ENCODE measurements around the gene MUCL3.

DNA sequence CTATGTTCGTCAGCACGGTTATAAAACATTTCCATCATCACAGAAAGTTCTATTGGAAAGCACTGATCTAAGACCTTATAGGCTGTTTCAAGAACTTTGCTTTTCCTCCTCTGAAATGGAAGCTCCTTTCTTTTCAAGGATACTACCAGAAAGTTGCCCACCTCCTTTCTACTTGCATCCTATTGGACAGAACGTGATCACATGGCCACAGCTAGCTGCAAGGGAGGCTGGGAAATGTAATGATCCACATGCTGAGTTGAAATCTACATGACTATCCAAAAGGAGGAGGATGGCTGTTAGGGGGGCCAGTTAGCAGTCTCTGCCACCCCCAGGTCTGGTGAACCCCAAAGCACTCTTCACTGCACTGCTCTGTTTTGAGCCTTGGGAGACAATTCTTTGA, 12.1 kb upstream of the MUCL3 start:
- no peak for TF ChIP-seq CTCF (conservative IDR thresholded peaks at IDR 0.05; ENCODE audit: low read depth, low read length)
- no peak for TF ChIP-seq EZH2 (IDR thresholded peaks at IDR 0.05; ENCODE audit: borderline replicate concordance, low read depth, low read length, poor library complexity, severe bottlenecking)
